Mesenchymal stem cell (in vitro differentiated cells and primary cell): Measurements from ENCODE around the gene PEX10.

Source experiments
- DNase-seq: peaks from one replicate; pipeline ENCODE4 v3.0.0-alpha.2; 2013
- H2AFZ ChIP-seq: one replicate; pipeline ENCODE4 v1.6.1; 2013; ENCODE audit warnings: low read depth, mild to moderate bottlenecking, control low read depth, inconsistent platforms, low read length, moderate library complexity
- H2AK5ac ChIP-seq: 2 replicates; pipeline ENCODE4 v1.6.1; 2013; ENCODE audit warnings: low read length, moderate library complexity, mild to moderate bottlenecking, inconsistent platforms; ENCODE audit not compliant: severe bottlenecking
- H2BK120ac ChIP-seq: one replicate; pipeline ENCODE4 v1.6.1; 2013; ENCODE audit warnings: low read depth, mild to moderate bottlenecking, inconsistent platforms, low read length, moderate library complexity
- H2BK12ac ChIP-seq, 2 experiments: one replicate each; pipeline ENCODE4 v1.6.1; 2013; ENCODE audit warnings: inconsistent platforms in 2 of 2, low read length in 2 of 2, mild to moderate bottlenecking in 2 of 2, moderate library complexity in 2 of 2, control low read depth in 1 of 2
- H2BK15ac ChIP-seq: one replicate; pipeline ENCODE4 v1.6.1; 2013; ENCODE audit warnings: mild to moderate bottlenecking, low read depth, inconsistent platforms; ENCODE audit not compliant: poor library complexity, severe bottlenecking
- H2BK5ac ChIP-seq: 2 replicates; pipeline ENCODE4 v1.6.1; 2013; ENCODE audit warnings: low read depth, mild to moderate bottlenecking, low read length, control low read depth, inconsistent platforms; ENCODE audit not compliant: poor library complexity, severe bottlenecking
- H3K14ac ChIP-seq, 2 experiments: one replicate each; pipeline ENCODE4 v1.6.1; 2013; ENCODE audit warnings: inconsistent platforms in 2 of 2, low read length in 2 of 2, control low read depth in 1 of 2, mild to moderate bottlenecking in 1 of 2, moderate library complexity in 1 of 2
- H3K18ac ChIP-seq, 2 experiments: one replicate each; pipeline ENCODE4 v1.6.1; 2013; ENCODE audit warnings: inconsistent platforms in 2 of 2, low read length in 2 of 2, control low read depth in 1 of 2, low read depth in 1 of 2, mild to moderate bottlenecking in 1 of 2
- H3K23ac ChIP-seq, 2 experiments: one replicate each; pipeline ENCODE4 v1.6.1; 2013; ENCODE audit warnings: inconsistent platforms in 2 of 2, low read length in 2 of 2, mild to moderate bottlenecking in 2 of 2, moderate library complexity in 2 of 2, control low read depth in 1 of 2
- H3K27ac ChIP-seq: 2 replicates; pipeline ENCODE4 v1.5.1; 2013; ENCODE audit warnings: mild to moderate bottlenecking, moderate library complexity, low read length, control low read depth, inconsistent platforms; ENCODE audit not compliant: poor library complexity, severe bottlenecking
- H3K27me3 ChIP-seq, 2 experiments: 2 replicates each; pipeline versions ENCODE4 v1.6.1 to v1.7.0; 2013; ENCODE audit warnings: low read length in 2 of 2, mild to moderate bottlenecking in 2 of 2, moderate library complexity in 2 of 2, control low read depth in 1 of 2, inconsistent platforms in 1 of 2; ENCODE audit not compliant: control insufficient read depth in 1 of 2, insufficient read depth in 1 of 2
- H3K36me3 ChIP-seq, 2 experiments: 2 replicates each; pipeline versions ENCODE4 v1.6.1 to v1.7.0; 2013; ENCODE audit warnings: low read length in 2 of 2, control low read depth in 1 of 2, inconsistent platforms in 1 of 2, low read depth in 1 of 2, mild to moderate bottlenecking in 1 of 2; ENCODE audit not compliant: insufficient read depth in 2 of 2, control insufficient read depth in 1 of 2
- H3K4ac ChIP-seq, 2 experiments: one replicate each; pipeline ENCODE4 v1.6.1; 2013; ENCODE audit warnings: inconsistent platforms in 2 of 2, low read length in 2 of 2, mild to moderate bottlenecking in 2 of 2, moderate library complexity in 2 of 2, control low read depth in 1 of 2, low read depth in 1 of 2
- H3K4me1 ChIP-seq: 2 replicates; pipeline ENCODE4 v1.6.1; 2013; ENCODE audit warnings: low read depth, low read length, control low read depth; ENCODE audit not compliant: control insufficient read depth, insufficient read depth
- H3K4me2 ChIP-seq: 2 replicates; pipeline ENCODE4 v1.6.1; 2013; ENCODE audit warnings: low read length, mild to moderate bottlenecking, inconsistent platforms; ENCODE audit not compliant: poor library complexity, severe bottlenecking
- H3K4me3 ChIP-seq, 2 experiments: 2 replicates each; pipeline versions ENCODE4 v1.5.1 to v1.7.0; 2013; ENCODE audit warnings: low read length in 2 of 2, mild to moderate bottlenecking in 2 of 2, control low read depth in 1 of 2, low read depth in 1 of 2; ENCODE audit not compliant: insufficient read depth in 1 of 2
- H3K79me1 ChIP-seq: replicated peaks from 2 replicates; pipeline ENCODE4 v1.6.1; 2013; ENCODE audit warnings: mild to moderate bottlenecking, control low read depth, low read length, inconsistent platforms; ENCODE audit not compliant: poor library complexity, severe bottlenecking
- H3K9ac ChIP-seq: 2 replicates; pipeline ENCODE4 v1.7.0; 2013; ENCODE audit warnings: mild to moderate bottlenecking, low read length, moderate library complexity
- H3K9me3 ChIP-seq: 2 replicates; pipeline ENCODE4 v1.7.0; 2013; ENCODE audit warnings: mild to moderate bottlenecking, low read length; ENCODE audit not compliant: control insufficient read depth
- H4K8ac ChIP-seq: one replicate; pipeline ENCODE4 v1.6.1; 2013; ENCODE audit warnings: inconsistent platforms, mild to moderate bottlenecking, low read length, moderate library complexity
- H4K91ac ChIP-seq: one replicate; pipeline ENCODE4 v1.6.1; 2013; ENCODE audit warnings: mild to moderate bottlenecking, low read length, inconsistent platforms
- WGBS: methylation state at CpG from one replicate; pipeline ENCODE4 v1.1.7; 2013; ENCODE audit warnings: mixed read lengths; 5-methylcytosine and 5-hydroxymethylcytosine counted together

The PEX10 gene

DNA sequence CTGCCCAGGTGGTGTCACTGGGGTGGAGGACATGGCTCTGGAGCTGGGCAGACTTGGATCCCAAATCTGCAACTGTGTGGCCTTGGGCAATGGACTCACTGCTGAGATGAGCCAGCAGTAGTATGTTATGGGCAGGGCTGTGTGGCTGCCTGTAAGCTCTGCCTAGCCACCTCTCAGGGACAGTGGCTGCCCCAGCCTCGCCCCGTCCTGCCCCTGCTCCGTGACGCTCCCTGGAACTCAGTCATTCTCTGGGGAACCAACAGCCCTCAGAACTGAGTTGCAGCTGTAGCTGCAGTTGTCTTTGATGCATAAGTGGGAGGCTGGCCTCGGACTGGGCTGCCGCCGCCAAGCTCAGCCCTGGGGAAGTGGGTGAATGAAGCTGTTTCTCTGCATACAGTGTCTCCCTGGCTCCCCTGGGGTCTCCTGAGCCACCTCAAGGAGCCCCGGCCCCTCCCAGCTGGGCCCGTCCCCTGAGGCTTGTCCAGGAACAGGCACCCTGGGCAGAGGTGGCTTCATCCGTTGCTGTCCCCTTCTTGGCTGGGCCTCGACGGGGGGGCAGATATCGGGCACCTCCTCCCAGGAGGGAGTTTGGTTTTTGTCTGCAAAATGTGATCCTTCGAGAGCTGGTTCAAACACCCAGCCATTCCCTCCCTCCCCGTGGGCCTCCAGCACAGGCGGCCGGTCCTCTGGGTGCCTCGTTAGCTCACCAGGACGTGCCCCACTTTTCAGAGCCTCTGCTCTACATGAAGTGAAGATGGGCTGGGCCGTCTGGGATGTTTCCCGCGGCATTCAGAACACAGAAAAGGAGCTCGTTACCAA lies 37.5 kb upstream of the PEX10 start:
- Histone ChIP-seq H3K9me3 (no peaks in the 10 kb centered on the region), H2AK5ac (peak overlapping the region; percentile 27), H3K4ac (no peak overlapping the region), H2BK15ac (no peak overlapping the region), H2BK12ac (no peak overlapping the region), H3K27me3 (peaks cover 0 to 27% of the 10 kb centered on the region in 2 experiments), H3K18ac (no peak overlapping the region), H4K91ac (no peak overlapping the region), H3K9ac (no peak overlapping the region), H3K4me3 (no peak overlapping the region), H3K4me2 (no peak overlapping the region), H2BK120ac (no peak overlapping the region), H3K4me1 (peaks cover 89% of the 10 kb centered on the region), H2AFZ (no peak overlapping the region), H3K23ac (no peak overlapping the region), H3K27ac (peak overlapping the region; percentile 59), H3K14ac (no peak overlapping the region), H3K36me3 (no peaks in the 10 kb centered on the region), H2BK5ac (no peak overlapping the region), H4K8ac (no peak overlapping the region), H3K79me1 (peaks cover 3% of the 10 kb centered on the region)
- WGBS = 87% methylated on average over 22 of the region's 23 CpGs
- DNase-seq = no peak

GRCh38 chr1:2448098-2448445 lies 35.7 kb upstream of the PEX10 start:
- Histone ChIP-seq H4K91ac (no peak overlapping the region), H2BK120ac (no peak overlapping the region), H2BK15ac (no peak overlapping the region), H3K4ac (no peak overlapping the region), H3K14ac (no peak overlapping the region), H4K8ac (no peak overlapping the region), H2BK5ac (peak overlapping the region; percentile 54), H3K9me3 (no peaks in the 10 kb centered on the region), H3K27ac (peak overlapping the region; percentile 77), H2AFZ (no peak overlapping the region), H3K27me3 (peaks cover 0 to 40% of the 10 kb centered on the region in 2 experiments), H3K4me1 (peaks cover 90% of the 10 kb centered on the region), H3K18ac (no peak overlapping the region), H3K36me3 (no peaks in the 10 kb centered on the region), H3K4me3 (no peak overlapping the region), H2BK12ac (no peak overlapping the region), H2AK5ac (peak overlapping the region; percentile 80), H3K23ac (no peak overlapping the region), H3K9ac (no peak overlapping the region), H3K4me2 (peak overlapping the region; percentile 5), H3K79me1 (no peaks in the 10 kb centered on the region)
- no peak for DNase-seq
- 56% methylated on average over 18 of the region's 18 CpGs for WGBS

- no peaks in the 10 kb centered on the region for H3K9me3 ChIP-seq
- peak overlapping the region; percentile 12 for H3K4me2 ChIP-seq
- no peak overlapping the region for H3K4ac ChIP-seq
- no peaks in the 10 kb centered on the region for H3K79me1 ChIP-seq
- peak overlapping the region; percentile 15 for H2AK5ac ChIP-seq
- H4K91ac ChIP-seq = no peak overlapping the region
- H3K18ac ChIP-seq = no peak overlapping the region
- peak overlapping the region; percentile 77 for H3K27ac ChIP-seq
- no peak overlapping the region for H4K8ac ChIP-seq
- DNase-seq = no peak
- 84% methylated on average over 22 of the region's 23 CpGs for WGBS
- H3K36me3 ChIP-seq = no peaks in the 10 kb centered on the region
- peak overlapping the region in 1 of 2 experiments; percentile 18 for H3K4me3 ChIP-seq
- H2BK15ac ChIP-seq = no peak overlapping the region
- H2AFZ ChIP-seq = no peak overlapping the region
- peak overlapping the region in 1 of 2 experiments; percentile 55 for H3K14ac ChIP-seq
- H3K4me1 ChIP-seq = peaks cover 90% of the 10 kb centered on the region
- H3K27me3 ChIP-seq = peaks cover 0 to 46% of the 10 kb centered on the region in 2 experiments
- H2BK120ac ChIP-seq = no peak overlapping the region
- H2BK12ac ChIP-seq = no peak overlapping the region
- no peak overlapping the region for H3K9ac ChIP-seq
- peak overlapping the region; percentile 12 for H2BK5ac ChIP-seq
- H3K23ac ChIP-seq = no peak overlapping the region
Observed at GRCh38 chr1:2447276-2448097, 35.1 kb upstream of the PEX10 start.

DNA sequence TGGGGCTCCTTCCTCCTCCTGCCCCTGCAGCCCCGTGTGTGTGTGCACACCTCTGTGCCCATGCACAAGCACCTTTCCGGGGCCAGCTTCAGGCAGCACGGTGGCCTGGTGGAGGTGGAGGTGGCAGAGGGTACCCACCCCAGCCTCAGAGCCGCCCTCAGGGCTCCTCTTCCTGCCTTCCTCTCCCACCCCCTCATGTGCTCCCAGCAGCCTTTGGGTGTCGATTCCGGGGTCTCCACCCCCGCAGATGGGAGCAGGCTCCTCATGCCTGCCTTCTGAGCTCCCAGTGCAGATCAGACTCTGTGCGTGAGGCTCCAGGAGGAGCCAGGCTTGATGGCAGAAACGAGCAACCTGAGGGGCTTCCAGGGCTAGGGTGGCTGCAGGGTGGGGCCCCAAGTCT lies 34.5 kb upstream of the PEX10 start:
- peak overlapping the region; percentile 42 for H2AK5ac ChIP-seq
- peak overlapping the region; percentile 77 for H3K27ac ChIP-seq
- H3K9me3 ChIP-seq = no peaks in the 10 kb centered on the region
- no peak overlapping the region for H2BK5ac ChIP-seq
- H2BK15ac ChIP-seq = no peak overlapping the region
- no peak overlapping the region for H3K23ac ChIP-seq
- no peak overlapping the region for H3K18ac ChIP-seq
- no peaks in the 10 kb centered on the region for H3K36me3 ChIP-seq
- no peak overlapping the region for H2AFZ ChIP-seq
- H3K14ac ChIP-seq = no peak overlapping the region
- peaks cover 90% of the 10 kb centered on the region for H3K4me1 ChIP-seq
- DNase-seq = no peak
- peak overlapping the region; percentile 12 for H3K4me2 ChIP-seq
- H4K91ac ChIP-seq = no peak overlapping the region
- H3K79me1 ChIP-seq = no peaks in the 10 kb centered on the region
- H4K8ac ChIP-seq = no peak overlapping the region
- no peak overlapping the region for H2BK12ac ChIP-seq
- H3K27me3 ChIP-seq = peaks cover 0 to 52% of the 10 kb centered on the region in 2 experiments
- 83% methylated on average over 8 of the region's 9 CpGs for WGBS
- no peak overlapping the region for H3K4ac ChIP-seq
- H2BK120ac ChIP-seq = no peak overlapping the region
- peak overlapping the region in 1 of 2 experiments; percentile 18 for H3K4me3 ChIP-seq
- no peak overlapping the region for H3K9ac ChIP-seq
